ENCODE results near the gene SYNE1. TPM values are rescaled to one million over a fixed set of nuclear protein-coding genes. Genes with fewer than 3 reads are reported as not detected.

SYNE1 gene
- total RNA-seq, 1 experiment from 2014 or later = 6.5 TPM

GRCh38 chr6:152595499-152595898, 41.7 kb downstream of the SYNE1 start:
- POLR2A ChIA-PET = no interaction called here
- no peaks in the 10 kb centered on the region for H3K9me3 Mint-ChIP-seq
- H3K27ac Mint-ChIP-seq = no peak overlapping the region
- DNase-seq (ENCODE audit: low spot score) (no peak), ATAC-seq (peak; percentile 92)
- no peak overlapping the region for H3K4me3 Mint-ChIP-seq
- no peaks in the 10 kb centered on the region for H3K36me3 Mint-ChIP-seq
- H3K27me3 Mint-ChIP-seq (ENCODE audit: low read depth) = no peaks in the 10 kb centered on the region
- H3K4me1 Mint-ChIP-seq = peaks cover 22% of the 10 kb centered on the region
- TF ChIP-seq TEAD1 (CRISPR knock-in tag; IDR thresholded peaks at IDR 0.05) (no peak), CTCF (IDR thresholded peaks at IDR 0.05) (0 out of 2 replicates have a peak, but pooled peaks have one; percentile 11), GABPB1 (CRISPR knock-in tag; IDR thresholded peaks at IDR 0.05) (no peak)
- CTCF ChIA-PET = interaction anchor here (0.7 to 1.5 kb wide), 8 partner anchors 8 to 74 kb away, joined by 3 to 9 read pairs (median 4); partner anchors contain the start of gene SYNE1

- ChIA-PET POLR2A (no interaction called here), CTCF (interaction anchor here (0.6 to 1.7 kb wide), 3 partner anchors 22 to 407 kb away, joined by 3 to 7 read pairs (median 4); no protein-coding TSS in a partner anchor)
- no peaks in the 10 kb centered on the region for H3K9me3 Mint-ChIP-seq
- ATAC-seq = no peak
- H3K36me3 Mint-ChIP-seq = no peaks in the 10 kb centered on the region
- H3K27ac Mint-ChIP-seq = no peak overlapping the region; the same call in 1 of the 2 replicates
- no peak for DNase-seq (ENCODE audit: low spot score)
- H3K4me3 Mint-ChIP-seq = no peak overlapping the region
- H3K27me3 Mint-ChIP-seq (ENCODE audit: low read depth) = no peaks in the 10 kb centered on the region
- peaks cover 17% of the 10 kb centered on the region for H3K4me1 Mint-ChIP-seq
- TF ChIP-seq CREB1 (CRISPR knock-in tag; IDR thresholded peaks at IDR 0.05) (no peak), MAX (CRISPR knock-in tag; IDR thresholded peaks at IDR 0.05) (no peak), USF1 (CRISPR knock-in tag; IDR thresholded peaks at IDR 0.05) (no peak), ETV6 (CRISPR knock-in tag; IDR thresholded peaks at IDR 0.05) (no peak), PRDM15 (CRISPR knock-in tag; IDR thresholded peaks at IDR 0.05) (no peak), TEAD1 (CRISPR knock-in tag; IDR thresholded peaks at IDR 0.05) (no peak), ZNF219 (CRISPR knock-in tag; IDR thresholded peaks at IDR 0.05; ENCODE audit: borderline replicate concordance) (no peak)
Measured at GRCh38 chr6:152594701-152595100, 42.5 kb downstream of the SYNE1 start.

- Mint-ChIP-seq H3K4me3 (no peak overlapping the region), H3K9me3 (no peaks in the 10 kb centered on the region), H3K27me3 (ENCODE audit: low read depth) (no peaks in the 10 kb centered on the region), H3K4me1 (peaks cover under 1% of the 10 kb centered on the region; the same call in 1 of the 2 replicates), H3K36me3 (no peaks in the 10 kb centered on the region), H3K27ac (no peak overlapping the region)
- POLR2A ChIA-PET = no interaction called here
- TF ChIP-seq ZNF263 (CRISPR knock-in tag; IDR thresholded peaks at IDR 0.05; ENCODE audit: low read depth) (no peak), ZNF423 (CRISPR knock-in tag; IDR thresholded peaks at IDR 0.05) (no peak), ZNF232 (CRISPR knock-in tag; IDR thresholded peaks at IDR 0.05) (no peak), ZMAT4 (CRISPR knock-in tag; IDR thresholded peaks at IDR 0.05) (no peak), CREM (CRISPR knock-in tag; IDR thresholded peaks at IDR 0.05) (no peak), TEAD4 (CRISPR knock-in tag; IDR thresholded peaks at IDR 0.05) (no peak), CTCF (IDR thresholded peaks at IDR 0.05) (no peak), MYBL2 (CRISPR knock-in tag; IDR thresholded peaks at IDR 0.05) (no peak), ZNF512 (CRISPR knock-in tag; IDR thresholded peaks at IDR 0.05; ENCODE audit: borderline replicate concordance) (no peak), ERG (CRISPR knock-in tag; IDR thresholded peaks at IDR 0.05) (no peak), TEAD1 (CRISPR knock-in tag; IDR thresholded peaks at IDR 0.05) (no peak)
- ATAC-seq = no peak
- DNase-seq (ENCODE audit: low spot score) = no peak
- CTCF ChIA-PET = interaction anchor here (1.8 kb wide), 1 partner anchor 54 kb away, joined by 4 read pairs; no protein-coding TSS in a partner anchor
Measured at GRCh38 chr6:152588456-152588855, 48.7 kb downstream of the SYNE1 start.

Measured in WTC11 (cell line).